Stomach (tissue), 4 donors: ENCODE results near the gene GPR35.

Source experiments
- CTCF ChIP-seq, 7 experiments: fragments of 450-650 bp in 4 of 7; fragments of 200-600 bp in 3 of 7; sonication (generic) in 3 of 7; IDR thresholded peaks; one replicate each; pipeline ENCODE4 v1.5.1; 2016 to 2019; ENCODE audit warnings: antibody characterized with exemption in 7 of 7, control low read depth in 2 of 7, mild to moderate bottlenecking in 1 of 7
- EP300 ChIP-seq: sonication (generic); formaldehyde crosslinking; IDR thresholded peaks from one replicate; pipeline ENCODE4 v1.6.1; 2017; ENCODE audit warnings: antibody characterized with exemption
- POLR2A ChIP-seq, 4 donors: fragments of 450-650 bp; IDR thresholded peaks; one replicate each; pipeline ENCODE4 v1.6.1; 2016; ENCODE audit warnings: antibody characterized with exemption in 4 of 4, control low read depth in 2 of 4, mild to moderate bottlenecking in 1 of 4, moderate library complexity in 1 of 4
- POLR2AphosphoS5 ChIP-seq, 3 donors: sonication (generic); formaldehyde crosslinking; IDR thresholded peaks; one replicate each; pipeline ENCODE4 v1.6.1; 2016; ENCODE audit warnings: antibody characterized with exemption in 3 of 3

- no peak for TF ChIP-seq CTCF (IDR thresholded peaks at IDR 0.05)
- no peak for TF ChIP-seq POLR2AphosphoS5 (IDR thresholded peaks at IDR 0.05)
- TF ChIP-seq POLR2A (IDR thresholded peaks at IDR 0.05) = no peak
- TF ChIP-seq EP300 = no peak
These were observed 34.1 kb upstream of the GPR35 start for GRCh38 chr2:240591226-240591625.
